Heart right ventricle (tissue), 16 donors: Measurements from ENCODE around the gene ZMAT3. TPM values are rescaled to one million over a fixed set of nuclear protein-coding genes. Genes with fewer than 3 reads are reported as not detected.
"Not testable (repeated sequence)": the region's sequence is repeated elsewhere in the genome, so short reads cannot be mapped to it uniquely, and the experiment has no call there.

ENCODE experiments used
- ATAC-seq, 8 donors: fragments of 200-7000 bp; cut with Tn5 transposase; one replicate each; pipeline ENCODE4 v1.9.1; 2020; ENCODE audit warnings: mild to moderate bottlenecking in 8 of 8, moderate library complexity in 8 of 8, moderate number of reproducible peaks in 1 of 8
- DNase-seq, 2 donors: peaks; one replicate each; pipeline ENCODE4 v3.0.0-alpha.2; 2020
- H3K27ac ChIP-seq, 10 donors: fragments of 200-600 bp; sonication (generic) in 2 of 10; one replicate each; pipeline versions ENCODE4 v1.5.0 to v1.8.0; 2020 to 2022; ENCODE audit warnings: mild to moderate bottlenecking in 3 of 10
- H3K27me3 ChIP-seq, 7 donors: fragments of 200-600 bp; one replicate each; pipeline ENCODE4 v1.8.0; 2021 to 2022; ENCODE audit warnings: mild to moderate bottlenecking in 2 of 7
- H3K36me3 ChIP-seq, 9 donors: fragments of 200-600 bp; sonication (generic) in 1 of 9; one replicate each; pipeline versions ENCODE4 v1.5.0 to v1.8.0; 2020 to 2022; ENCODE audit warnings: mild to moderate bottlenecking in 2 of 9
- H3K4me1 ChIP-seq, 9 donors: fragments of 200-600 bp; sonication (generic) in 1 of 9; one replicate each; pipeline versions ENCODE4 v1.5.0 to v1.8.0; 2020 to 2022; ENCODE audit warnings: mild to moderate bottlenecking in 4 of 9
- H3K4me3 ChIP-seq, 10 donors: fragments of 200-600 bp; sonication (generic) in 2 of 10; one replicate each; pipeline versions ENCODE4 v1.5.0 to v1.8.0; 2020 to 2022; ENCODE audit warnings: mild to moderate bottlenecking in 7 of 10, moderate library complexity in 2 of 10
- H3K9me3 ChIP-seq, 11 donors: fragments of 200-600 bp in 10 of 11; sonication (generic) in 2 of 11; one replicate each; pipeline versions ENCODE4 v1.5.0 to v1.8.0; 2013 to 2022; ENCODE audit warnings: mild to moderate bottlenecking in 2 of 11, control low read depth in 1 of 11, moderate library complexity in 1 of 11
- WGBS, 2 donors: extraction: QIAGEN DNeasy Blood & Tissue Kit; methylation state at CpG; one replicate each; pipeline ENCODE4 v1.1.7; 2013; ENCODE audit warnings: inconsistent platforms in 1 of 2; 5-methylcytosine and 5-hydroxymethylcytosine counted together
- intact Hi-C, 10 donors: fragments of 100-400 bp; cut with DNase I; formaldehyde crosslinking; loops; one replicate each; pipeline versions ENCODE4 v1.11.1 to v1.14.2; 2022
- long read RNA-seq, 3 donors: library from polyadenylated mRNA; unstranded; transcript quantifications; one replicate each; pipeline ENCODE4 v2.0.0, GENCODE V29; 2020 to 2021
- polyA plus RNA-seq, 2 donors: library from polyadenylated mRNA; stranded (reverse); fragments of 200-250 nt; gene quantifications; one replicate each; pipeline ENCODE4 v1.2.3, GENCODE V29; 2013
- total RNA-seq, 10 donors: library from RNA; stranded (reverse); fragmentation: NEBNext Ultra II Directional in 3 of 10; extraction: Animal tissue kit (Norgen Biotek cat#: 25700) in 3 of 10; gene quantifications; one replicate each; pipeline versions ENCODE4 v1.2.1 to v1.2.4, GENCODE V29; 2021 to 2023
- TF ChIP-seq, protein P1 (sequence below), 9 donors: fragments of 200-600 bp; sonication (generic) in 2 of 9; IDR thresholded peaks; one replicate each; pipeline versions ENCODE4 v1.5.0 to v1.8.0; 2021 to 2022; ENCODE audit warnings: antibody characterized with exemption in 9 of 9, mild to moderate bottlenecking in 5 of 9, moderate library complexity in 1 of 9
- donor health status: Arrhythmogenic right ventricular cardiomyopathy.
- donor health status: ischemic (EF 13 %, LVEDD 7.1; RV severe dilation, severe dysfunction).
- donor health status: healthy with polysubstance abuse.
- donor health status: DM: no; HTN: yes; CAD: no.
- donor health status: DM: no; HTN: no; CAD: no.
- donor health status: ischemic (EF 25% LVEDD 6.9; RV normal size, moderate dysfunction).
- donor health status: ischemic (EF 25% LVEDD 5.7; RV mildly dilated, moderate dysfunction).
- donor health status: healthy.
- donor health status: DM: yes; HTN: yes; CAD: no.
- donor health status: Ischemic cardiomyopathy.
- donor health status: ischemic (EF 35%, LVEDD 5.7; RV mildly dilated, moderate dysfunction).
- donor health status: nonischemic (EF 11% LVEDD 7.7; RV severe dilation, severe dysfunction).
- donor health status: DM: yes; HTN: yes; CAD: no.
- donor health status: PGD.
- donor health status: ischemic (EF 29% LVEDD 5.4; RV normal size, mild dysfunction).
- donor health status: nonischemic (EF 23%, LVEDD 6.1; RV moderate dilation, normal function).

ZMAT3 gene, protein sequence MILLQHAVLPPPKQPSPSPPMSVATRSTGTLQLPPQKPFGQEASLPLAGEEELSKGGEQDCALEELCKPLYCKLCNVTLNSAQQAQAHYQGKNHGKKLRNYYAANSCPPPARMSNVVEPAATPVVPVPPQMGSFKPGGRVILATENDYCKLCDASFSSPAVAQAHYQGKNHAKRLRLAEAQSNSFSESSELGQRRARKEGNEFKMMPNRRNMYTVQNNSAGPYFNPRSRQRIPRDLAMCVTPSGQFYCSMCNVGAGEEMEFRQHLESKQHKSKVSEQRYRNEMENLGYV
- total RNA-seq: 10 to 100 TPM; 10.1 to 18.2 (median 13.1) TPM
- 1 to 10 TPM; 1.8 to 2.1 TPM for polyA plus RNA-seq
- long read RNA-seq, donor 1, full-length matches to known transcripts: 3 of 18 reads
- long read RNA-seq, donor 1, partial matches to known transcripts: 2 of 18 reads
- long read RNA-seq, donor 1, other reads (novel, unspliced or antisense): 13 of 18 reads
- long read RNA-seq, donor 2, full-length matches to known transcripts: 3 of 13 reads
- long read RNA-seq, donor 2, partial matches to known transcripts: 7 of 13 reads
- long read RNA-seq, donor 2, other reads (novel, unspliced or antisense): 3 of 13 reads
- long read RNA-seq, donor 3, full-length matches to known transcripts: 1 of 15 reads
- long read RNA-seq, donor 3, partial matches to known transcripts: 9 of 15 reads
- long read RNA-seq, donor 3, other reads (novel, unspliced or antisense): 5 of 15 reads

DNA sequence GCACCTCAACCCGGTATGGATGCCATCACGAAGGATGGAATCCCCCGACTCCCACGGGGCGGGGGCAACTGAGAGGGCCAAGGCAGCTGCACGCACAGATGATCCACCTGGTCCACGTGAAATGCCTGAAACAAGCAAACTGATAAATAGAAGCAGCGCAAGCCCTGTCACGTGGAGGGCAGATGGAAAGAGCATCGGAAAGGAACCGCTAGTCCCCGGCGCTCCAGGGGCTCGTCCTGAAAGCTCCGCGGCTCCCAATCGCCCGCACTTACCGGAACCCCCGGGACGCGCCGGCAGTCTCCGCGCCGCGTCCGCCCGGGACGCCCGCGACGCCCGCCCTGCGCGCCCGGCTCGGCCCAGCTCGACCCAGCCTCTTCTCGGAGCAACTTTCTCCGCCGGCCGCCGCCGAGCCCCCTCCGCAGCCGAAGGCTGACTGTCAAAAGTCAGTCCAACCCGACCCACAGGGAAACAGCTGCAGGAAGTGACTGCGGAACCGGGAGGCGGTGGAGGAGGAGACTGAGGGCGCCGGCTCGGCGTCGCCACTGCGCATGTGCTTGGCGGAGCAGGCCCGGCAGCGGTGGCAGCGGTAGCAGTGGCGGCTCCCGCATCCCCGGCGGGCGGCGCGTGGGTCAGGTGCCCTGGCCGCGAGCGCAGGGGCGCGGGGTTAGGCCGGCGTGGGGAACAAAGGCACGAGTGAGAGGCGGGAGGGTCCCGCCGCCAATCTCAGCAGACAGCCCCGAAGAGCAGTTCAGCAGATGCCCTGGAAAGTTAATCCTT is at the start of gene ZMAT3:
Gene ZMAT3, minus strand, starts transcription at position 487 of the 777 bp plus-strand sequence. CDS start 4,057 bp downstream, outside the sequence.
- no peaks in the 10 kb centered on the region for H3K9me3 ChIP-seq
- intact Hi-C loops: loop anchor here in 4 of 10 donors (5.0 to 10.0 kb wide), 4 partner anchors 47 to 251 kb away; partner anchors contain the start of genes PIK3CA (in 1 of the 4) and ZNF639 (in 1 of the 4)
- peak within 1 kb of the TSS; percentile 64 to 92 (median 77) for H3K4me3 ChIP-seq
- H3K4me1 ChIP-seq: peaks cover 0 to 46% (median 25%) of the 10 kb centered on the region in 9 donors
- DNase-seq (peak; percentile 90 to 91), ATAC-seq (peak; percentile 97 to 99 (median 98))
- TF ChIP-seq, protein P1, sequence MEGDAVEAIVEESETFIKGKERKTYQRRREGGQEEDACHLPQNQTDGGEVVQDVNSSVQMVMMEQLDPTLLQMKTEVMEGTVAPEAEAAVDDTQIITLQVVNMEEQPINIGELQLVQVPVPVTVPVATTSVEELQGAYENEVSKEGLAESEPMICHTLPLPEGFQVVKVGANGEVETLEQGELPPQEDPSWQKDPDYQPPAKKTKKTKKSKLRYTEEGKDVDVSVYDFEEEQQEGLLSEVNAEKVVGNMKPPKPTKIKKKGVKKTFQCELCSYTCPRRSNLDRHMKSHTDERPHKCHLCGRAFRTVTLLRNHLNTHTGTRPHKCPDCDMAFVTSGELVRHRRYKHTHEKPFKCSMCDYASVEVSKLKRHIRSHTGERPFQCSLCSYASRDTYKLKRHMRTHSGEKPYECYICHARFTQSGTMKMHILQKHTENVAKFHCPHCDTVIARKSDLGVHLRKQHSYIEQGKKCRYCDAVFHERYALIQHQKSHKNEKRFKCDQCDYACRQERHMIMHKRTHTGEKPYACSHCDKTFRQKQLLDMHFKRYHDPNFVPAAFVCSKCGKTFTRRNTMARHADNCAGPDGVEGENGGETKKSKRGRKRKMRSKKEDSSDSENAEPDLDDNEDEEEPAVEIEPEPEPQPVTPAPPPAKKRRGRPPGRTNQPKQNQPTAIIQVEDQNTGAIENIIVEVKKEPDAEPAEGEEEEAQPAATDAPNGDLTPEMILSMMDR (IDR thresholded peaks at IDR 0.05): no peak
- WGBS, 2 donors: 0% methylated on average over 78 to 80 of the region's 80 CpGs
- H3K27ac ChIP-seq: peak within 1 kb of the TSS; percentile 53 to 97 (median 90)
- H3K36me3 ChIP-seq: peaks cover 0 to 13% (median 5%) of the 10 kb centered on the region in 9 donors
- no peaks in the 10 kb centered on the region for H3K27me3 ChIP-seq

DNA sequence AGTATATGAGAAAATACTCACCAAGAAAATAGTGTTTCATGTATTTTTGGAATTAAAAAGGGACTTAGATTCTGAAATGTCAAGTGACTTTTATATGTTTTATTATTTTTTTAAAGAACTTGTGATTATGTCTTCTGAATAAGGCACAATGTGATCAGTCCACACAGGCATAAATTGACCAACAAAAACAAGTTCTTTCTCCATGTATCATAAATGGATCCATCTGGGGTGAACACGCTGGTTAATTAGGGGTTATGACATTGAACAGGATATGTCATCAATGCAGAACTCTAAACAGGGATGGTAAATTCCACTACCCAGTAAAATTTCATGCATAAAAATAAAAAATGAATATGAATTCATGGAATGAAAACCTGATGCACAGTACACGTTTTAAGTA is 45.2 kb upstream of the ZMAT3 start:
- 65 to 76% methylated on average over 2 of the region's 2 CpGs for WGBS, 2 donors
- ATAC-seq: no peak
- Histone ChIP-seq H3K27ac (no peak overlapping the region), H3K27me3 (peaks cover 0 to 4% (median 0%) of the 10 kb centered on the region in 7 donors), H3K9me3 (no peaks in the 10 kb centered on the region), H3K36me3 (no peaks in the 10 kb centered on the region), H3K4me1 (no peaks in the 10 kb centered on the region), H3K4me3 (no peak overlapping the region)
- intact Hi-C loops: no loop called here
- TF ChIP-seq, protein P1 (IDR thresholded peaks at IDR 0.05): no peak
- no peak for DNase-seq

DNA sequence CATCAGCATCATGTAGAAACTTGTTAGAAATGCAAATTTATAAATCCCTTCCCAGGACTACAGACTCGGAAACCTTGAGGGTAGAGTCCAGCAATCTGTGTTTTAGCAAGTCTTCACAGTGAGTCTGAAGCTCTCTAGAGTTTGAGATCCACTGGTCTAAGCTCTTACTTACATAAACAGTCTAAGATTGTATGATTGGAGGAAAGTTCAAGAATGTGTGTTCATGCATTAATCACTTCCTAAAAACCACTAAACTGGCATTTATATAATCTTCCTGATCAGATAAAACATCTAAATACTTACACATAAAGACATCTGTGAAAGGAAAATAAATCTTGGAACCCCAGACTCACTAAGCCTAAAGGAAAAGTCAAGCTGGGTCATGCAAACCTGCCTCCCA is 43.8 kb upstream of the ZMAT3 start:
- H3K4me1 ChIP-seq, H3K4me3 ChIP-seq, ATAC-seq, H3K27ac ChIP-seq, intact Hi-C loops, H3K36me3 ChIP-seq, DNase-seq, H3K9me3 ChIP-seq, H3K27me3 ChIP-seq: not testable (repeated sequence)
- 64 to 83% methylated on average over 1 of the region's 1 CpG for WGBS, 2 donors

DNA sequence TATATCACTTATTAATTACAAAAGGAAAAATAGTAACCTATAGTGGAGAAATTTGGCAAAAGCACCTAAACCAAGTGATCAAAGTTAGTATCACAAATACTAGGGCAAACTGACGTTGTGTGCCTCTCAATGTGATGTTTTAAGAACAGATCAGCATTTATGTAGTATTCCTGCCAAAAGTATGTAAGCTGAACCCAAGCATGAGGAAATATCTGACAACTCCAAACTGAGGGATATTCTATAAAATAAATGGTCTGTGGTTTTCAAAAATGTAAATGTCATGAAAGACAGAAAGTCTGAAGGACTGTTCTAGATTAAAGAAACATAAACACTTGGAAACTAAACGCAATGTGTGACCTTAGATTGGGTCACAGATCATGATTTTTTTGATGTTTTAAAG is 42.3 kb upstream of the ZMAT3 start:
- Histone ChIP-seq H3K27me3 (peaks cover 0 to 4% (median 0%) of the 10 kb centered on the region in 7 donors), H3K4me3 (no peak overlapping the region), H3K4me1 (no peaks in the 10 kb centered on the region), H3K27ac (no peak overlapping the region), H3K9me3 (peaks cover 0 to 5% (median 0%) of the 10 kb centered on the region in 11 donors), H3K36me3 (no peaks in the 10 kb centered on the region)
- no peak for ATAC-seq
- WGBS, 2 donors: 54 to 68% methylated on average over 2 of the region's 2 CpGs
- no peak for DNase-seq
- intact Hi-C loops: no loop called here
- TF ChIP-seq, protein P1 (IDR thresholded peaks at IDR 0.05): no peak
